Measurements from ENCODE around the gene NOPCHAP1.

- no peak for TF ChIP-seq CTCF (conservative IDR thresholded peaks at IDR 0.05)
- TF ChIP-seq ZFX (IDR thresholded peaks at IDR 0.05), result no peak
Measured at GRCh38 chr12:104942075-104942474, 44.0 kb upstream of the NOPCHAP1 start.
